ENCODE measurements around the gene PRSS58.

PRSS58 gene, protein sequence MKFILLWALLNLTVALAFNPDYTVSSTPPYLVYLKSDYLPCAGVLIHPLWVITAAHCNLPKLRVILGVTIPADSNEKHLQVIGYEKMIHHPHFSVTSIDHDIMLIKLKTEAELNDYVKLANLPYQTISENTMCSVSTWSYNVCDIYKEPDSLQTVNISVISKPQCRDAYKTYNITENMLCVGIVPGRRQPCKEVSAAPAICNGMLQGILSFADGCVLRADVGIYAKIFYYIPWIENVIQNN

DNA sequence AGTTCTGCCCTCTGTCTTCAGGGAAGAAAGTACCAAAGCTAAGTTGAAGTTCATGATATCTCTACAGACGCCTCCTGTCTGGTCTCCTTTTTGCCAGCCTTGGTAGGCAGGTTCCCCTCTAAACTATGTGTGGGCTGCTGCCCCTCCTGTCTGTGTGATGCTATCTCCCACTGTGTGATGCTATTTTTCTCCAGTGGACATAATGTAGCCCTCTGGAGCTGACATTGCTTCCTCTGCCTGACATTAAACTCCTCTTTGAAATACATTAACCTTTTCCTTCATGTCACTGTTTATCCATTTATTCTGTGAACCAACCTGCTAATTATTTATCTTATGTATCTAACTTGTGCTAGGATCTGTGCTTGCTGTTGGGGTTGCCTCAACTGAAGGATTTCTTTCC is at the start of gene PRSS58:
TSS of gene PRSS58 (minus strand) at position 101 of the 400 bp plus-strand sequence. CDS start 351 bp downstream, outside the sequence.
- no peak for DNase-seq

DNA sequence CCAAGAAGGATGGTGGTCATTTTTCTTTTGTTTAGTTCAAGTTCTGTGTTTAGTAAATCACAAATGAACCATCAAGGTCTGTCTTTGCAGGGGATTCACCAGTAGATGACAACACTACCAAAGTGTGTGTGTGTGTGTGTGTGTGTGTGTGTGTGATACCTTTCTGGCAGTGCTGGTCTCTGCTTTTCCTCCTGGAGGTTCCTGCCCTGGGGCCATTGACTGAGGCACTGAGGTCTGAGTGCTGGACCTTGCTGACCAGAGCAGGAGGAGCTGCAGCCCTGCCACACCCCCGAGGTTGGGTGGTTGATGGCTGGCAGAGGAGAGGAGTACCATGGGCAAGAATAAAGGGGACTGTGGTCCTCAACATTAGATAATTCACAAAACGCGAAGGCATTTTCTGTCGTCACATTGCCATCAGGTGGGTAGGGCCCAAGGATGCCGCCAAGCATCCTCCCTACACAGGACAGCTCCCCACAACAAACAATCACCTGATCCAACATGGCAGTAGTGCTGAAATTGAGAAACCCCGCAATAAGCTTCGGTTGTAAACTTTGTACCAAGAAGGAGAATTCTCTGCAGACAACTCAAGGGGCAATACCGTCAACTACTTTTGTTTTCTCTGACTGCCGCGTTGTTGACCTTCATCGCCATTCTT is 49.5 kb upstream of the PRSS58 start:
- DNase-seq = no peak

DNA sequence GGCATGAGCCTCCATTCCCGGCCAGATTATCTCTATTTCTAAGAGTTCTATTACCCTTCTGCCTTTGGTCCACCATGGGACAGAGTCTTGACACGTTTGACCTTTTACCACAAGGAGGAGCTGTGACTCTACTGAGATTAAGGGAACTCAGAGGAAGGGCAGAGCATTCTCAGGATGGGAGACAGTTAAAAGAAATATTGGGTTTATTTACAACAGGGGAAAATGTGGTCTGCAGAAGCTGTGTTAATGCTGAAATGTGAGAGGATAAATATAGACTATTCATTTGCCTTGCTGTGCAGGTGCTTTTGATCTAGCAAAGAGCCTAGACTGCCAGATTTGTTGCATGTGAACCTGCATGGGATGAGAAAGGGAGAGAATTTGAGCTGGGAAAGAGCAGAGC is 45.8 kb upstream of the PRSS58 start:
- DNase-seq = no peak

DNA sequence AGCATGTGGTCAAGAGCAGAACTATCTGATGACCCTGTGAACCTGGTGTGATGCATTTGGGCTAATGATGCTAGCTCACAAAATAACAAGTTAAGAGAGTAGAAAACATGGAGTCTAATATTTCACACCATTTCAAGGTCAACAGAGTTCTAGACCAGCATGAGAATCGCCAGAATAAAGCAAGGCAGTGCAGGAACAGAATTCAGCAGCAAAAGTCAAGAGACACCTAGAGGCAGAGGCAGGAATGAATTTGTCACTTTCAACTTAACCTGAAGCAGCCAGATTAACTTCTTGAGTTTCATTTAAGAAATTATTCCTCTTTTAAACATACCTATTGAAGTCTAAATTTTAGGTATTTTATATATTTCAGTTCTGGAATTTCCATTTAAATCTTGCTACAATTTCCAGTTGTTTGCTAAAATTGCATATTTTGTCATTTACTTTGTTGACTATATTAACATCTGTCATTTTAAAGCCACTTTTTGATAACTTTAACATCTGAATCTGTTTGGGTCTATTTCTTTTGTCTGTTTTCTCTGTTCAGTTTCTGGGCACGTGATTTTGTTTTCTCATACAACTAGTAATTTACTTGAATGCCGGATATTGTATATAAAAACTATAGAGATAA is 44.2 kb upstream of the PRSS58 start:
- DNase-seq = no peak

DNA sequence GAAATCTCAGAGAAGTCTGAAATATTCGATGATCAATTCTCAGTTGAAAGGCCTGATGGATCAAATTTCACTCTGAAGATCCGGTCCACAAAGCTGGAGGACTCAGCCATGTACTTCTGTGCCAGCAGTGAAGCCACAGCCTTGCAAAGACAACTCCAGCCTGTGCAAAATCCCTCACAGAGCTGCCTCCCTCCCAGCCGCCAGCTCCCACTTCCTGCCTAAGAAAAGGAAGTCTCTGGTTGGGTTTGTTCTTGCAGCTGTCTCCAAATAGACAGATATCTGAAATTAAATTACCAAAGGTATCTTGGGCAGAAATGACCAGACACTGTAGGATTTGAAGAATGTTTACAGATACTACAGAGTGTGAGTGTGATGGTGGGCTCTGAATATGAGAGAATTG is 43.4 kb upstream of the PRSS58 start:
- no peak for DNase-seq

DNA sequence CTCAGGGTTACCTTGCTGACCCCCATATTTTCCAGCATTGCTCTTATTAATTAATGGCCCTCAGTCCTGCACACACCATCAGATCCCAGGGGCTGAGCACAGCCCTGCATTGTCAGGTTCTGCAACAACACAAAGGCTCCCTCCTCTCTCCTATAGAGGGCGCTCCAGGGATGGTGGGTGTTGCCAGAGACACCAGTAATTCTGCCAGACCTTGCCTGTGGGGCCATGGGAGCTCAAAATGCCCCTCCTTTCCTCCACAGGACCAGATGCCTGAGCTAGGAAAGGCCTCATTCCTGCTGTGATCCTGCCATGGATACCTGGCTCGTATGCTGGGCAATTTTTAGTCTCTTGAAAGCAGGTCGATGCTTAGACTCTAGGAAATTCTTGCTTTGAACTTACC is 42.8 kb upstream of the PRSS58 start:
- no peak for DNase-seq

DNA sequence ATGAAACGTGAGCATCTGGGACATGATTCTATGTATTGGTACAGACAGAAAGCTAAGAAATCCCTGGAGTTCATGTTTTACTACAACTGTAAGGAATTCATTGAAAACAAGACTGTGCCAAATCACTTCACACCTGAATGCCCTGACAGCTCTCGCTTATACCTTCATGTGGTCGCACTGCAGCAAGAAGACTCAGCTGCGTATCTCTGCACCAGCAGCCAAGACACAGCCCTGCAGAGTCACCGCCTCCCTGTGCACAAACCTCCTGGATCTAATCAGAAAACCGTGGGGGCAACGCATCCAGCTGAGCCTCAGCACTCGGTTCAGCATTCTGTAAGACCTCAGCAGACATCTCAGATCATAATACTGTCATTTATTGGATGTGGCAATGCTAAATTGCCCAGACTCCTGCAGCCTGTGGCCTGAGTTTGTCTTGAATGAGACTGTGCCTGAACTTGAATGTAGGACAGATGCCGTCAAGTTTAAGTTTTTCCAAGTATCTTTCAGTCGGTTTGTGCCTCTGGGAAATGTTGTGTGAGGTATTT is 41.5 kb upstream of the PRSS58 start:
- no peak for DNase-seq

DNA sequence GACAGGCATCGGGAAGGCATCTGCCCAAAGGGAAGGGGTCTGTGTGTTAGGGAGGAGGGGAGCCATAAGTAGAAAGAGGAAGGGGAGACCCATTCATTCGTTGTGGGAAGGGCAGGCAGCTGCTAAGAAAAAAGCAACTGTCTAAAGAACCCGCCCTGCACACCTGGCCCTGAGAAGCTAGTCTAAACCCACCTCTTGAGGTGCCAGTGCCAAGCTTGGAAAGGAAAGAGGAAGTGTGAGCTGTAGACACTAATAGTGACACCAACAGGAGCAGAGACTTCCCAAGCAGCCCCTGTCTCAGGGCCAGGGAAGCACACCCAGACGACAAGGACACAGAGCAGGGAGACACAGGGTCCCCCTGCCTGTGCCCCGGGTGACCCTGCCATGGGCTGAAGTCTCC is 40.8 kb upstream of the PRSS58 start:
- DNase-seq = no peak

DNA sequence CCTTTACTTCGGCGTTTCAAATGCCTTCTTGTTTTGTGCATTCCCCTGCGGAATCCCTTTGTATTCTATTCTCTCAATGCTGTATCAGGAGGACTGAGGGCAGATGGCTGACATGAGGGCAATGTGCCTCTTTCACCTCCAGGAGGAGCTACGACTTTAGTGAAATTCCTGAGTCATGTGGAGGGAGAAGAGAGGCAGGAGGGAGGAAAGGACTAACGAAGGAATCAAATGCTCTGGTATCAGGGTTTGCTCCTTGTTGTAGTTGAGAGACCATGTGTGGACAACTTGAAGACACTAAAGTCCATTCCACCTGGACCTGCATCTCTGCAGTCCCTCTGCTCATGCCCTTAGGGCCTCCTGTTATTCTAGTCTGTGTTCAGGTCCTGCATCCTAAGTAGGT is 40.2 kb upstream of the PRSS58 start:
- DNase-seq = no peak

DNA sequence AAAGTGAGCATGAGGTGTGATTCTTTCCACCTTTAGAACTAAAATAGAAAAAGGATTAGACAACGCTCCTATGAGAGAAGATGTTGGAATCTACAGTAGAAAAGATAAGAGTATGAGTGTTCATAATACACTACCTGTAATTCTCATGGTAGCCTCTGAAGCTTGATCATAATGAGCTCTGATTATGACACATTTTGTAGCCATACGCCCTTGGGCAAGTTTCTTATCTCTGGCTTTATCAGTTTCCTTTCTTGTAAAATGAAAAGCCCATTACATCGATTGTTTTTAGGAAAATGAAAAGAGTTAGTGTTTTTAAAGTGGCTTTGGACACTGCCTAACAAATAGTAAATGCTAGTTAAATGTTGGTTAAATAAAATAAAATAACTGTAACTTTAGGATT is 22.4 kb upstream of the PRSS58 start:
- DNase-seq = no peak

DNA sequence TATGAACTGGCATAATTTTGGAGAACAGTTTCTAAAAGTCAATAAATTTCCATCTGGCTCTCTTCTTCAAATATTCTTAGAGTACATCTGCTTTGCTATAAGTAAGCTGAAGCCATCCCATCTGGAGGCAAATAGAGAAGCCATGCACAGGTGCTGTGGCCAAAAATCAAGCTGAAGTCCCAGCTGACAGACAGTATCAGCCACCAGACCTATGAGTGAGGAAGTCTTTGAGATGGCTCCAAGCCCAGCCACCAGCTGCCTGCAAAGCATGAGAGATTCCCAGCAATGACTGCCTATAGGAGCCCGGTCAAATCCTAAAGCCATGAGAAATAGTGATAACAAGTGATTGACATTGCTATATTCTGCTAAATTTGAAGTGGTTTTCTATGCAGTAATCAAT is 21.7 kb upstream of the PRSS58 start:
- DNase-seq = no peak

DNA sequence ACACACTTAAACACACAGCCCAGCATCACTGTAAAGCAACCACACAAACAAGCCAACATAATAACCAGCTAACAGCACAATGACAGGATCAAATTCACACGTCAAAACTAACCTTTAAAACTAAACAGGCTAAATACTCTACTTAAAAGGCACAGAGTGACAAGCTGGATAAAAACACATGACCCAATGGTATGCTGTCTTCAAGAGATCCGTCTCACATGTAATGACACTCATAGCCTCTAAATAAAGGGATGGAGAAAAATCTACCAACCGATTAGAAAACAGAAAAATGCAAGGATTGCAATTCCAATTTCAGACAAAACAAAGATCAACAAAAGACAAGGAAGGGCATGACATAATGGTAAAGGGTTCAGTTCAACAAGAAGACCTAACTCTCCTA is 17.2 kb upstream of the PRSS58 start:
- DNase-seq = no peak

DNA sequence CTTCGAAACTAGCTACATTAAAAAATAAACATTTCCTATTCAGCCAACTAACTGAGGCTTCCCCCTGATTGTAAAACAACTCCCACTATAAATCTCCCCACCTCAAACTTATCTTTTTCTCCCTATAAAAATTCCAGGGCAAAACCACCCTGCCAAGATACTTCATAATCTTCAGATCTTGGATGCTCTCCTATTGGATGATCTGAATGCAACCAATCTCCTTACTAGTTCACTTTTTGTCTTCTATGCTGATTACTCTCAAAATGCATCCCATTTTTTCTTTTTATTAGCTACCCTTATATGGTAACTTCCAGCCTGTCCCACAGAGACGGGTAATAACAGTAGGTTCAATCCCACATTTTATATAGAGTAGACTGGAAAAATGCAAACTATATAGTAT is 15.0 kb upstream of the PRSS58 start:
- no peak for DNase-seq

DNA sequence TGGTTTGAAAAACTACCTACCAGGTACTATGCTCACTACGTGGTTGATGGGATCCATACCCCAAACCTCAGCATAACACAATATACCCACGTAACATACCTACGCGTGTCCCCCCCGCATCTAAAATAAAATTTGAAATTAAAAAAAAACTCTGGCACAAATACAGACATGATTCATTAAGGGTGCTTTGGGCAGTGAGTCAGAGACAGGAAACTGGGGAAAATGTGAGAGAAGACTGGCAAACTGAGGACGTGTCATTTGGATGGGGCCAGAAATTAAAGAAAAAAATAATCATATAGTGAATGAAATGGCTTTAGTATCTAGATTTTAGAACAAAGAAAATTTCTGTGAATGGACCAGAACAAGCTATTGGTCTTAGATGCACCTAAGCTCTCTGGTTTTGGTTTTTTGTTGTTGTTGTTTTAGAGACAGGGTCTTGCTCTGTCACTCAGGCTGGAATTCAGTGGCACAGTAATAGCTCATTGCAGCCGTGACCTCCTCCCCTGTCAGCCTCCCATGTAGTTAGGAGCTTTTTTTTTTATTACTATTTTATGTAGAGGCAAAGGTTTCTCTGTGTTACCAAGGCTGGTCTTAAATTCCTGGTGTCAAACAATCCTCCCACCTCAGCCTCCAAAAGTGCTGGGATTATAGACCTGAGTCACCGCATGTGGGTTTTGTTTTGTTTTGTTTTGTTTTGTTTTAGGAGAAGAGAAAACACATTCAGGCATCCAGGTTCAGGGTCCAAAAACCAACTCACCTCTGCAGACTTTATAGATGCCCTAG is 5.9 kb upstream of the PRSS58 start:
- DNase-seq = no peak

DNA sequence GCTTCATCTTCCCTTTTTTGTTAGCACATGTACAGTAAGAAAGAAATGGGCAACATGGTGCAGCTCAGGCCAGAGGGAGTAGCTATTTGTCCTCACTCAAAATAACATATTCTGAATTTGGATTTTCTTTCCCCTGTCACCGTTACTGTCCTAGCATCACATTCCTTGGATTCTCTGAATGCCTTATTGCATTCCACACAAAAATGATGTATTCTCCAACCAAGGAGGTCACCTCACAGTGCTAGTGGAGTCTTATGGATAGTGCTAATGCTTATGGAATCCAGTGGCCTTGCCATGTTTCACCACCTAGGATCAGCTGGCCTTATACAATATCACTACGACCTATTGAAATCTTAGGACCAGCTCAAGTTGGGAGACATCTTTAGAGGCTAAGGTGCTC is 7.2 kb downstream of the PRSS58 start:
- no peak for DNase-seq

DNA sequence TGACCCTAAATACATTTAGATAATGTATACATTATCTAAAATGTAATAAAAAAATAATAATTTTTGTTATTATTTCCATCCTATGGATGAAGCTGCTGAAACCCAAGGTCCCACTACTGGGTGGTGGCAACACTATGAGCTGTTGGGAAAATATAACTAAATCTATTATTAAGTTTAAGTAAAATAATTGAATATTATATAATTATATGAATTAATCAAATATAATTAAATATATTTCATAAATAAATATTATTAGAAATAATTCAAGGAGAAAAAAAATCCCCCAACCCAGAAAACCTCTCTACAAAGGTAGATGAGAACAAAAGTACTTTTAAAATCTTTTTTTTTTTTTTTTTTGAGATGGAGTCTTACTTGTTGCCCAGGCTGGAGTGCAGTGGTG is 7.9 kb downstream of the PRSS58 start:
- DNase-seq = no peak

DNA sequence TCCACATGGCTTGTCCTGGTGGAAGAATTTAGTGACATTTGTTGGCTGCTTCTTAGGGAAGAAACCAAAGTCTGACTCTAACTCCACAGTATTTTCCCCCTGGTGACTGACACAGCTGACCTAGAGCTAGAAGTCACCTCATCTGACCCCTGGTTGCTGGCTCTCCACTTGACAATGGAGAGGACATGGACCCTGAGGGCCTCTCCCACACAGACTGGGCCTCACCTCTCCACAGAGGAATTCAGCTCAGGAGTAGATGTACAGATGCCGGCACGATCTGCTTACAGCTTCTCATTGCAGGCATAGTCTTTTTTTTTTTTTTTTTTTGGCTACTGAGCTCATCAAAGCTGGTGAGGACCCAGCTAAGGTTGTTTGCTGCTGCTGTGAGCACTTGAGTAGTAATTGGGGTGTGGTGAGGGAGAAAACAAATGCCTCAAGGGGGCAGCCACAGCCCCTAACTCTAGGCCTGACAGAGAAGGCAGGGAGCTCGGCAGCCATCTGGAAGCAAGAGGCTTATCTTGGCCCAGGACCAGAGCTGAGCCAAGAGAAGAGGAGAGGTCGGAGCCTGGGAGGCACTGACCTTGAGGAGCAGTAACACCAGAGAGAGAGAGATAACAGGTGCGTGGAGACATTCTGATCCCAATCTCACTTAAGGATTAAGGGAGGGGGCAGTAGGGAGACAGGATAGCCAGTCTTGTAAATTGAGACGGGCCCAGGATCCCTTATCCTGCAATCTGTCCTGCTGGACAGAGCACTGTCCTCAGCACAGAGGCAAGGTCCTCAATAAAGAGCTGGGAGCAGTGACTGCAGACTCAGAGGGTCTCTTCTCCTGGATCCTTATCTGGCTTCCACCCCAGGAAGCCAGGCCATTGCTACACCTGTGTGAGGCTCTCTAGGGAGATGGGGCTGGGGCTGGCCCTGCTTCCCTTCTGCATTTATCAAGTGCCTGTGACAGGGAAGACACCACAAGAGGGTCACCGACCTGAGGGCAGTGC is 9.4 kb downstream of the PRSS58 start:
- no peak for DNase-seq

DNA sequence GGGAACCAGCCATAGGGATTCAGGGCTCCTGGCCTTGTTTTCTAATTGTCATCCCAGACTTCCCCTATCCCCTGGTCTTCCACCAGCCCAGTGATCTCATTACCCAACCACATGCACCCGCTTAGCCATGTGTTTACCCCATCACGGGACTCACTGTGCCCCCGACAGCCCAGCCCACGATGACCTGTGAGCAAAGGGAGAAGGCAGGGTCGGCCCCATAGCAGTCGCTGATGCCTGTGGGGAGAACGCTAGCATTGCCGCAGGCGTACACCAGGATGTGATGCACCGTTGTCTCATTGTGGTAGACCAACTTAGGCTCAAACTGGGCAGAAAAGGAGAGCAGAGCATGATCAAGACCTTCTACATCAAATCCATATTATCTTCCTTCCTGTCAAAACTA is 14.0 kb downstream of the PRSS58 start:
- DNase-seq = no peak

DNA sequence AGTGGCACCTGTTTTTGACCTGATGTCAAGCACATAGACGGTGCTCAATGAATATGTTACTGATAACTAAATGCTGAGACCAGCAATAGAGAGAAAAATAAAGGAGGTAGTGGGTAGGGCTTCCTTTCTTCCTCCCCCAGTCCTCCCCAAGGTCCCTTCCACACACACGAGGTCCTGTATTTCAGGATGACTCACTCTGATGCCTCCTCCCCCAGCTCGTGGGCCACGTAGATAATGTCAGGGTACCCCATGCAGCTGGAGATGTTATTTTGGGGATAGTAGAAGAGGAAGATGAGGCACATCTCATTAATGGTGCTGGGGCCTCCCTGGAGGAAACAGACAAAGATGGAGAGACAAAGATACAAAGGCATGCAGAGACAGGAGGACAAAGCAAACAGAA is 17.3 kb downstream of the PRSS58 start:
- no peak for DNase-seq

DNA sequence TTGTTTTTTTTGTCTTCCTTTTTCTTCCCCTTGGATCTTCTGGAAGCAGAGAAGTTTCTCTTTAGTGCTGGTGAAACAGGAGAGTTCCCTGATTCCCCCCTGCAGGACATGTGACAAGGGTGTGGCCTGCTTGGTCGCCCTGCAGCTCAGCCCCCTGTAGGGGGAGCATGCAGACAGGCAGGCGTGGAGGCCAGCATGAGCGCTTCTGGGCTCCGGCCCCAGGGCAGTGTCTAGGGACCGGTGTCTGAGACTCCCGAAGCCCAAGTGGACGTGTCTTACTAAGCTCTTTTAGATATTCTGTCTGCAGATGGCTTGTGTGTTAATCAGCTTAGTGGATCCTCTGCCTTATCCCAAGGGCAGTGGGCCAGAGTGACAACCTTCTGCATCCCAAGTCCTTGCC is 26.1 kb downstream of the PRSS58 start:
- DNase-seq = no peak

DNA sequence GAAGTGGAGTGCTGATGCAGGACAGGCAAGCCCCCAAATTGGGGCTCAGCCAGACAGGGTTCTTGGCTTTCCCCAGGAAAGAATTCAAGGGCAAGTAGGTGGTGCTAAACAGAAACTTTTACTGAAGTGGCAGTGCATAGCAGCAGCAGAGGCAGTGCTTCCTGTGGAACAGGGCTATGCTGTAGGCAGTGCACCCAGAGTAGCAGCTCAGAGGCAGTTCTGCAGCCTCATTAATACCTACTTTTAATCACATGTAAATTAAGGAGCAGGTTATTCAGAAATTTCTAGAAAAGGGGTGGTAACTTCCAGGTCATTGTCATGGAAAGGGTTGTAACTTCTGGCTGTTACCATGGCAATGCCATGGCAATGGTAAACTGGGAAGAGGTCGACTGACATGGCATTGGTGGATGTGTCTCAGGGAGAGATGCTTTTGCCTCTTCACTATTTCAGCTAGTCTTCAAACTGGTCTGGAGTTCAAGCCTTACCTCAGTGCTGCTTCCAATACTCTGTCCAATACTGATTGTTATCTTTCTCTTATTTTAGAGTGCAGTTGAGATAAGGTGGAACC is 29.2 kb downstream of the PRSS58 start:
- no peak for DNase-seq

Measured in activated T-cell treated with anti-CD3 and anti-CD28 coated beads, Interleukin-2, amount 50 U/mL, for 1 hour (primary cell).